Neural cell (in vitro differentiated cells): Measurements from ENCODE around the gene UBE3B.

Source experiments
- CTCF ChIP-seq: fragments of 450-650 bp; IDR thresholded peaks from 2 replicates; pipeline ENCODE4 v1.5.1; 2014; ENCODE audit warnings: antibody characterized with exemption, mild to moderate bottlenecking, moderate library complexity; ENCODE audit not compliant: poor library complexity, severe bottlenecking
- EP300 ChIP-seq: fragments of 450-650 bp; conservative IDR thresholded peaks from 2 replicates; pipeline ENCODE4 v1.6.1; 2014; ENCODE audit warnings: antibody characterized with exemption, mild to moderate bottlenecking, moderate library complexity; ENCODE audit not compliant: poor library complexity, severe bottlenecking
- EZH2 ChIP-seq: fragments of 200-600, 300-800 bp; shearing (Covaris generic), sonication (generic); IDR thresholded peaks from 2 replicates; pipeline ENCODE4 v1.6.1; 2014; ENCODE audit warnings: antibody characterized with exemption, low read length, borderline replicate concordance, mild to moderate bottlenecking; ENCODE audit not compliant: insufficient read depth, poor library complexity, severe bottlenecking
- MXI1 ChIP-seq: fragments of 450-650 bp; conservative IDR thresholded peaks from 2 replicates; pipeline ENCODE4 v1.6.1; 2014; ENCODE audit warnings: antibody characterized with exemption, mild to moderate bottlenecking; ENCODE audit not compliant: poor library complexity, severe bottlenecking
- POLR2AphosphoS5 ChIP-seq: IDR thresholded peaks from 2 replicates; pipeline ENCODE4 v1.6.1; 2012
- RAD21 ChIP-seq: fragments of 450-650 bp; conservative IDR thresholded peaks from 2 replicates; pipeline ENCODE4 v1.6.1; 2014; ENCODE audit warnings: antibody characterized with exemption, mild to moderate bottlenecking, moderate library complexity
- REST ChIP-seq: IDR thresholded peaks from 2 replicates; pipeline ENCODE4 v1.6.1; 2012; ENCODE audit warnings: borderline replicate concordance
- SMC3 ChIP-seq: fragments of 450-650 bp; conservative IDR thresholded peaks from 2 replicates; pipeline ENCODE4 v1.6.1; 2014; ENCODE audit warnings: antibody characterized with exemption, mild to moderate bottlenecking, moderate library complexity; ENCODE audit not compliant: poor library complexity
- TAF1 ChIP-seq: IDR thresholded peaks from 2 replicates; pipeline ENCODE4 v1.6.1; 2012; ENCODE audit warnings: low read depth

DNA sequence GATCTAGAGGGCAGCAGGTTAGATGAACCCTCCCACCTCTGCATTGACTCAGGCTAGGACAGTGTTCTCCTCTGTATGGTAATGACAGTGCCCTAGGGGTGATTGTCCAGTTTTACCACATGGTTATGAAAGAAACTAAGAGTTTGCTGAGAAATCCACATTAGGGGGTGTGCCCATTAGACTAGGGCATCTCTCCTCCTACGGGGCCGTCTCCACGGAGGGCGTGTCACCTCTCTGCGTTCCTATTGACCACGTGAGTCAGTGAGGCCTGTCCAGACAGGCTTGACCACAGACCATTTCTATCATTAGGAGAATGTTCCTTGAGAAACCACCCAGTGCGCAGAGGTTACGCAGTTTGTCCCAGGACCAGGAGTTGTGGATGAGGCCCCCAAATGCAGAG is 104.4 kb downstream of the UBE3B start:
- TF ChIP-seq CTCF (no peak), SMC3 (no peak), EZH2 (no peak), EP300 (no peak), RAD21 (no peak), POLR2AphosphoS5 (no peak), MXI1 (no peak), TAF1 (no peak), REST (no peak)
